NB4 (cell line): Measurements from ENCODE around the gene TJP1.

Source experiments
- CTCF ChIP-seq: IDR thresholded peaks from one replicate; pipeline ENCODE4 v1.5.1; 2012; ENCODE audit warnings: low read depth, low read length
- MAX ChIP-seq: IDR thresholded peaks from 2 replicates; pipeline ENCODE4 v1.6.1; 2011; ENCODE audit warnings: low read depth, low read length
- POLR2A ChIP-seq: IDR thresholded peaks from 2 replicates; pipeline ENCODE4 v1.6.1; 2011; ENCODE audit warnings: mild to moderate bottlenecking; ENCODE audit not compliant: insufficient read length; ENCODE audit errors: extremely low read depth

DNA sequence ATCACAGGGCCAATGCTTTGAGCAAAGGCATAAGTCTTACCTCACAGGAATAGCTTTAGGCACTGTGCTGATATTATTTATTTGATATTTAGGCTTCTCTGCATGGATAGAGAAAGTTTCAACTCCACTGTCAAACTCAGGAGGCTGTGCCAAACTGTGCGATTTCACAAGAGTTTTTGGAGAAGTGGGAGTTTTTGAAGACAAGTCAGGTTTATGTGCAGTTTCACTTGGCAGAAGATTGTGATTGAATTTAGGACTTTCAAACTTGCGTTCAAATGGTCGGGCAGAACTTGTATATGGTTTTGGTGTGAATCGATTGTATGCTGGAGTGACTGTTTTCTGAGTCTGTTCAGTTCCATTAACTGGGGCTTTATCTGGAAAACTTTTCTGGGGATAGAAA, 113.7 kb downstream of the TJP1 start:
- TF ChIP-seq POLR2A (no peak), CTCF (no peak), MAX (no peak)
